ENCODE measurements around the gene RTKN2.

DNA sequence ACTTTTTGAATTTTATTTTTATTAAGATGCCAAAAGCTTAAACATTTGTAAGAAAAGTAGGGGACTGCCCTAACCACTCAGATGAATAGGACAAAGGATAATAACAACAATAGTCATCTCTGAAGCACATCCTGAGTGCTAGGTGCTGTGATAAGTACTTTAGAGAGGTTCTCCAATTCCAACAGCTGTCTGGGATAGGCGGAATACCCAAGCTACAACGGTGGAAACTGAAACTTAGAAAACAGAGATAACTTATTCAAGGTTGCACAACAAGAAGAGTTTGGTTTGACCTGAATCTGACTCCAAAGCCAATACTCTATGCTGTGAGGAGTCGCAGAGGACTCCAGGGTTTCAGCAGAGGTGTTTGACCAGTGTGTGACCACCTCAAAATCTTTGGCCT, 2.0 kb downstream of the RTKN2 start:
- TF ChIP-seq POLR2AphosphoS5 (IDR thresholded peaks at IDR 0.05): no peak
- TF ChIP-seq, protein P1, sequence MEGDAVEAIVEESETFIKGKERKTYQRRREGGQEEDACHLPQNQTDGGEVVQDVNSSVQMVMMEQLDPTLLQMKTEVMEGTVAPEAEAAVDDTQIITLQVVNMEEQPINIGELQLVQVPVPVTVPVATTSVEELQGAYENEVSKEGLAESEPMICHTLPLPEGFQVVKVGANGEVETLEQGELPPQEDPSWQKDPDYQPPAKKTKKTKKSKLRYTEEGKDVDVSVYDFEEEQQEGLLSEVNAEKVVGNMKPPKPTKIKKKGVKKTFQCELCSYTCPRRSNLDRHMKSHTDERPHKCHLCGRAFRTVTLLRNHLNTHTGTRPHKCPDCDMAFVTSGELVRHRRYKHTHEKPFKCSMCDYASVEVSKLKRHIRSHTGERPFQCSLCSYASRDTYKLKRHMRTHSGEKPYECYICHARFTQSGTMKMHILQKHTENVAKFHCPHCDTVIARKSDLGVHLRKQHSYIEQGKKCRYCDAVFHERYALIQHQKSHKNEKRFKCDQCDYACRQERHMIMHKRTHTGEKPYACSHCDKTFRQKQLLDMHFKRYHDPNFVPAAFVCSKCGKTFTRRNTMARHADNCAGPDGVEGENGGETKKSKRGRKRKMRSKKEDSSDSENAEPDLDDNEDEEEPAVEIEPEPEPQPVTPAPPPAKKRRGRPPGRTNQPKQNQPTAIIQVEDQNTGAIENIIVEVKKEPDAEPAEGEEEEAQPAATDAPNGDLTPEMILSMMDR (IDR thresholded peaks at IDR 0.05; ENCODE audit: poor library complexity, severe bottlenecking): no peak
- TF ChIP-seq RAD21 (conservative IDR thresholded peaks at IDR 0.05): no peak
- TF ChIP-seq EZH2 (IDR thresholded peaks at IDR 0.05; ENCODE audit: borderline replicate concordance, insufficient read depth, low read length, poor library complexity, severe bottlenecking): no peak
- no peak for TF ChIP-seq SMC3 (conservative IDR thresholded peaks at IDR 0.05; ENCODE audit: poor library complexity)
- no peak for TF ChIP-seq TAF1 (IDR thresholded peaks at IDR 0.05; ENCODE audit: low read depth)
- TF ChIP-seq, protein P2, sequence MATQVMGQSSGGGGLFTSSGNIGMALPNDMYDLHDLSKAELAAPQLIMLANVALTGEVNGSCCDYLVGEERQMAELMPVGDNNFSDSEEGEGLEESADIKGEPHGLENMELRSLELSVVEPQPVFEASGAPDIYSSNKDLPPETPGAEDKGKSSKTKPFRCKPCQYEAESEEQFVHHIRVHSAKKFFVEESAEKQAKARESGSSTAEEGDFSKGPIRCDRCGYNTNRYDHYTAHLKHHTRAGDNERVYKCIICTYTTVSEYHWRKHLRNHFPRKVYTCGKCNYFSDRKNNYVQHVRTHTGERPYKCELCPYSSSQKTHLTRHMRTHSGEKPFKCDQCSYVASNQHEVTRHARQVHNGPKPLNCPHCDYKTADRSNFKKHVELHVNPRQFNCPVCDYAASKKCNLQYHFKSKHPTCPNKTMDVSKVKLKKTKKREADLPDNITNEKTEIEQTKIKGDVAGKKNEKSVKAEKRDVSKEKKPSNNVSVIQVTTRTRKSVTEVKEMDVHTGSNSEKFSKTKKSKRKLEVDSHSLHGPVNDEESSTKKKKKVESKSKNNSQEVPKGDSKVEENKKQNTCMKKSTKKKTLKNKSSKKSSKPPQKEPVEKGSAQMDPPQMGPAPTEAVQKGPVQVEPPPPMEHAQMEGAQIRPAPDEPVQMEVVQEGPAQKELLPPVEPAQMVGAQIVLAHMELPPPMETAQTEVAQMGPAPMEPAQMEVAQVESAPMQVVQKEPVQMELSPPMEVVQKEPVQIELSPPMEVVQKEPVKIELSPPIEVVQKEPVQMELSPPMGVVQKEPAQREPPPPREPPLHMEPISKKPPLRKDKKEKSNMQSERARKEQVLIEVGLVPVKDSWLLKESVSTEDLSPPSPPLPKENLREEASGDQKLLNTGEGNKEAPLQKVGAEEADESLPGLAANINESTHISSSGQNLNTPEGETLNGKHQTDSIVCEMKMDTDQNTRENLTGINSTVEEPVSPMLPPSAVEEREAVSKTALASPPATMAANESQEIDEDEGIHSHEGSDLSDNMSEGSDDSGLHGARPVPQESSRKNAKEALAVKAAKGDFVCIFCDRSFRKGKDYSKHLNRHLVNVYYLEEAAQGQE (IDR thresholded peaks at IDR 0.05; ENCODE audit: borderline replicate concordance): no peak

Data from neural cell (in vitro differentiated cells).